Measurements from ENCODE around the gene DAPK2.
A peak's percentile ranks its signal among the peaks of the same experiment; 100 is the strongest.

DAPK2 gene

DNA sequence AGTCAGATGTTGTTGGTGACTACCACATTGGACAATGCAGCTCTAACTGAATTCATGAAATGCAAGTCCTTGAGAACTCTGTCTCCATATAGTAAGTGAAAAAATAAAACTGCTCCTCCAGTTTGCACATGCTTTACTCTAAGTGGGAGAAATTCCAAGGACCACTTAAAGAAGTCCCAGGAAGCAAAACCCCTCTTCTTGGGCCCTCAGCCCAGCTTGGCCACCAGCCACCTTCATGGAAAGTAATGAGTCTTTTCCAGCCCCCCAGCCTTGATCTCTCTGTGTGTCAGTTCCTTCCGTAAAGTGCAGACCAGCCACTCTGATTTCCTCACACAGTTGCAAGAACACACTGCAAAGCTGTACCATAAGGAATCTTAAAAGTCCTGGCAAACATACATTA lies 34.5 kb downstream of the DAPK2 start:
- H3K4me1 ChIP-seq (ENCODE audit: control insufficient read depth in 2 of 2, insufficient read depth in 2 of 2, low read length in 2 of 2), result peaks cover 38 to 59% of the 10 kb centered on the region in 2 donors
- H3K36me3 ChIP-seq (ENCODE audit: control insufficient read depth in 2 of 2, insufficient read depth in 2 of 2, low read length in 2 of 2), result no peaks in the 10 kb centered on the region
- no peaks in the 10 kb centered on the region for H3K9me3 ChIP-seq (ENCODE audit: control insufficient read depth in 2 of 2, low read length in 2 of 2)
- no peak overlapping the region for H3K27ac ChIP-seq (ENCODE audit: low read depth in 2 of 2, low read length in 2 of 2)
- H3K9ac ChIP-seq (ENCODE audit: low read depth in 1 of 2, low read length in 2 of 2), result no peak overlapping the region
- no peaks in the 10 kb centered on the region for H3K27me3 ChIP-seq (ENCODE audit: control insufficient read depth in 2 of 2, insufficient read depth in 2 of 2, low read length in 2 of 2)
- H3K4me3 ChIP-seq (ENCODE audit: low read length in 2 of 2), result no peak overlapping the region

- H3K27ac ChIP-seq (ENCODE audit: low read depth in 2 of 2, low read length in 2 of 2), result peak overlapping the region in 1 of 2 donors; percentile 85
- H3K9ac ChIP-seq (ENCODE audit: low read depth in 1 of 2, low read length in 2 of 2), result no peak overlapping the region
These were observed 35.6 kb downstream of the DAPK2 start for GRCh38 chr15:64010719-64011118.

GRCh38 chr15:64009798-64010261 lies 36.5 kb downstream of the DAPK2 start:
- peaks cover 57 to 71% of the 10 kb centered on the region in 2 donors for H3K4me1 ChIP-seq (ENCODE audit: control insufficient read depth in 2 of 2, insufficient read depth in 2 of 2, low read length in 2 of 2)
- H3K36me3 ChIP-seq (ENCODE audit: control insufficient read depth in 2 of 2, insufficient read depth in 2 of 2, low read length in 2 of 2), result no peaks in the 10 kb centered on the region
- no peaks in the 10 kb centered on the region for H3K9me3 ChIP-seq (ENCODE audit: control insufficient read depth in 2 of 2, low read length in 2 of 2)
- H3K27me3 ChIP-seq (ENCODE audit: control insufficient read depth in 2 of 2, insufficient read depth in 2 of 2, low read length in 2 of 2), result no peaks in the 10 kb centered on the region
- H3K4me3 ChIP-seq (ENCODE audit: low read length in 2 of 2), result peak overlapping the region in 1 of 2 donors; percentile 13
- H3K9ac ChIP-seq (ENCODE audit: low read depth in 1 of 2, low read length in 2 of 2), result peak overlapping the region in 1 of 2 donors; percentile 46
- peak overlapping the region; percentile 79 to 85 for H3K27ac ChIP-seq (ENCODE audit: low read depth in 2 of 2, low read length in 2 of 2)

More at GRCh38 chr15:64010719-64011118, 35.6 kb downstream of the DAPK2 start:
- Histone ChIP-seq H3K4me3 (ENCODE audit: low read length in 2 of 2) (peak overlapping the region in 1 of 2 donors; percentile 10), H3K36me3 (ENCODE audit: control insufficient read depth in 2 of 2, insufficient read depth in 2 of 2, low read length in 2 of 2) (no peaks in the 10 kb centered on the region), H3K4me1 (ENCODE audit: control insufficient read depth in 2 of 2, insufficient read depth in 2 of 2, low read length in 2 of 2) (peaks cover 49 to 66% of the 10 kb centered on the region in 2 donors), H3K9me3 (ENCODE audit: control insufficient read depth in 2 of 2, low read length in 2 of 2) (no peaks in the 10 kb centered on the region), H3K27me3 (ENCODE audit: control insufficient read depth in 2 of 2, insufficient read depth in 2 of 2, low read length in 2 of 2) (no peaks in the 10 kb centered on the region)

- H3K4me1 ChIP-seq (ENCODE audit: control insufficient read depth in 2 of 2, insufficient read depth in 2 of 2, low read length in 2 of 2), result peaks cover 61 to 72% of the 10 kb centered on the region in 2 donors
- peak overlapping the region in 1 of 2 donors; percentile 13 for H3K4me3 ChIP-seq (ENCODE audit: low read length in 2 of 2)
- no peaks in the 10 kb centered on the region for H3K27me3 ChIP-seq (ENCODE audit: control insufficient read depth in 2 of 2, insufficient read depth in 2 of 2, low read length in 2 of 2)
- H3K9ac ChIP-seq (ENCODE audit: low read depth in 1 of 2, low read length in 2 of 2), result peak overlapping the region in 1 of 2 donors; percentile 46
- peak overlapping the region; percentile 79 to 85 for H3K27ac ChIP-seq (ENCODE audit: low read depth in 2 of 2, low read length in 2 of 2)
- no peaks in the 10 kb centered on the region for H3K9me3 ChIP-seq (ENCODE audit: control insufficient read depth in 2 of 2, low read length in 2 of 2)
- H3K36me3 ChIP-seq (ENCODE audit: control insufficient read depth in 2 of 2, insufficient read depth in 2 of 2, low read length in 2 of 2), result no peaks in the 10 kb centered on the region
These were observed 37.0 kb downstream of the DAPK2 start for GRCh38 chr15:64009241-64009640.

DNA sequence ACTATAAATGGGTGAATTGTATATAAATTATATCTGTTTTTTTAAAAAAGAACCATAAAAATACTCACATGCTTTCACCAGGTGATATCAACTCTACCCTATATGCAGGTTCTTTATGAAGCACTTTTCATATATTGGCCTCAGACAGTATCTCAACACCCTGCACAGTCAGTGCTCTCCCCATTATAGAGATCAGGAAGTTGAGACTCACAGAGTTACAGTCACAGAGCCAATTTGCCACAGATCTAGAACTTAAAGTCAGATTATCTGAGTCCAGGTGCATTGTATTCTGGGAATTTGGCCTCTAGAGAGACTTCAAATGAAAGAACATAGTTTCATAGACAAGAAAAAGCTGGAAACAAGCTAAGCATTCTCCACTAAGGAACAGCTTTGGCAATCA lies 38.1 kb downstream of the DAPK2 start:
- no peak overlapping the region for H3K9ac ChIP-seq (ENCODE audit: low read depth in 1 of 2, low read length in 2 of 2)
- peak overlapping the region; percentile 14 to 85 for H3K27ac ChIP-seq (ENCODE audit: low read depth in 2 of 2, low read length in 2 of 2)
- no peaks in the 10 kb centered on the region for H3K36me3 ChIP-seq (ENCODE audit: control insufficient read depth in 2 of 2, insufficient read depth in 2 of 2, low read length in 2 of 2)
- no peak overlapping the region for H3K4me3 ChIP-seq (ENCODE audit: low read length in 2 of 2)
- no peaks in the 10 kb centered on the region for H3K27me3 ChIP-seq (ENCODE audit: control insufficient read depth in 2 of 2, insufficient read depth in 2 of 2, low read length in 2 of 2)
- no peaks in the 10 kb centered on the region for H3K9me3 ChIP-seq (ENCODE audit: control insufficient read depth in 2 of 2, low read length in 2 of 2)
- peaks cover 55 to 66% of the 10 kb centered on the region in 2 donors for H3K4me1 ChIP-seq (ENCODE audit: control insufficient read depth in 2 of 2, insufficient read depth in 2 of 2, low read length in 2 of 2)

DNA sequence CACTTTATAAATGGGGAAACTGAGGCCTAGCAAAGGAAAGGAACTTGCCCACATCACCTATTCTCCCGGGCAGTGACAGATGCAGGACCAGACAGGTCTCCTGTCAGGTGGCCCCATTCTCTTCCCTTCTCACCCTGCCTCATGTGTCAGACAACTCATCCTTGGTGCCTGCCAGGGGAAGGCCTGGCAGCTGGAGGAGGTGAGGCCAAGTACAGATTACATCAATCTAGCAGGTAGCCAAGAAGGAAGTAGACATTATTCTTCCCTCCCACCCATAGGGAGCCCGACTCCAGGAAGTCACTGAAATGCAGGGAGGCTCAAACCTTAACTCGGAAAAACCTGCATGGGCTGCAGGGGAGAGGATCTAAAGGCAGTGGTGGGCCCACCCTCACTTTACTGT lies 39.6 kb downstream of the DAPK2 start:
- H3K27me3 ChIP-seq (ENCODE audit: control insufficient read depth in 2 of 2, insufficient read depth in 2 of 2, low read length in 2 of 2), result no peaks in the 10 kb centered on the region
- no peaks in the 10 kb centered on the region for H3K9me3 ChIP-seq (ENCODE audit: control insufficient read depth in 2 of 2, low read length in 2 of 2)
- no peaks in the 10 kb centered on the region for H3K36me3 ChIP-seq (ENCODE audit: control insufficient read depth in 2 of 2, insufficient read depth in 2 of 2, low read length in 2 of 2)
- peaks cover 54 to 62% of the 10 kb centered on the region in 2 donors for H3K4me1 ChIP-seq (ENCODE audit: control insufficient read depth in 2 of 2, insufficient read depth in 2 of 2, low read length in 2 of 2)
- H3K9ac ChIP-seq (ENCODE audit: low read depth in 1 of 2, low read length in 2 of 2), result peak overlapping the region; percentile 34 to 59
- peak overlapping the region; percentile 81 to 94 for H3K27ac ChIP-seq (ENCODE audit: low read depth in 2 of 2, low read length in 2 of 2)
- H3K4me3 ChIP-seq (ENCODE audit: low read length in 2 of 2), result no peak overlapping the region

GRCh38 chr15:64004587-64004986 lies 41.7 kb downstream of the DAPK2 start:
- H3K36me3 ChIP-seq (ENCODE audit: control insufficient read depth in 2 of 2, insufficient read depth in 2 of 2, low read length in 2 of 2), result no peaks in the 10 kb centered on the region
- H3K4me3 ChIP-seq (ENCODE audit: low read length in 2 of 2), result peak overlapping the region in 1 of 2 donors; percentile 10
- peak overlapping the region; percentile 88 to 94 for H3K27ac ChIP-seq (ENCODE audit: low read depth in 2 of 2, low read length in 2 of 2)
- H3K9me3 ChIP-seq (ENCODE audit: control insufficient read depth in 2 of 2, low read length in 2 of 2), result no peaks in the 10 kb centered on the region
- peaks cover 52 to 62% of the 10 kb centered on the region in 2 donors for H3K4me1 ChIP-seq (ENCODE audit: control insufficient read depth in 2 of 2, insufficient read depth in 2 of 2, low read length in 2 of 2)
- H3K9ac ChIP-seq (ENCODE audit: low read depth in 1 of 2, low read length in 2 of 2), result peak overlapping the region; percentile 21 to 58
- H3K27me3 ChIP-seq (ENCODE audit: control insufficient read depth in 2 of 2, insufficient read depth in 2 of 2, low read length in 2 of 2), result no peaks in the 10 kb centered on the region

DNA sequence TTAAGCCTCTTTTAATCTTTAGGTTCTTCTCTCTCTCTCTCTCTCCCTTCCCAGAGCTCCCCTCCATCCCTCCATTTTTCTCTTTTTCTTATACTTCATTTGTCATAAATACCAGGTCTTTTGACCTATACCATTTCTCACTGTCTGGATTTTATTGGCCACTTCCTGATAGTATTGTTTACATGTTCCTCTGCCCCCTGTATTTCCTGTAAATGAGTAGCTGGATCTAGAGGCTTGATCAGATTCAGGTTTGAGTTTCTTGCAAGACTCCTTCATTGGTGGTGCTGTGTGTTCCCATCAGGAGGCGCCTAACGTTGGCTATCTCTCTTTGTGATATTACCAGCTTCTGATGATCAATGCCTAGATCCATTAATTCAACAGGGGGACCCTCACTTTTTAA lies 42.2 kb downstream of the DAPK2 start:
- Histone ChIP-seq H3K36me3 (ENCODE audit: control insufficient read depth in 2 of 2, insufficient read depth in 2 of 2, low read length in 2 of 2) (no peaks in the 10 kb centered on the region), H3K9me3 (ENCODE audit: control insufficient read depth in 2 of 2, low read length in 2 of 2) (no peaks in the 10 kb centered on the region), H3K4me1 (ENCODE audit: control insufficient read depth in 2 of 2, insufficient read depth in 2 of 2, low read length in 2 of 2) (peaks cover 51 to 59% of the 10 kb centered on the region in 2 donors), H3K4me3 (ENCODE audit: low read length in 2 of 2) (peak overlapping the region in 1 of 2 donors; percentile 10), H3K27ac (ENCODE audit: low read depth in 2 of 2, low read length in 2 of 2) (peak overlapping the region; percentile 88 to 94), H3K9ac (ENCODE audit: low read depth in 1 of 2, low read length in 2 of 2) (no peak overlapping the region), H3K27me3 (ENCODE audit: control insufficient read depth in 2 of 2, insufficient read depth in 2 of 2, low read length in 2 of 2) (no peaks in the 10 kb centered on the region)

- Histone ChIP-seq H3K9ac (ENCODE audit: low read depth in 1 of 2, low read length in 2 of 2) (no peak overlapping the region), H3K36me3 (ENCODE audit: control insufficient read depth in 2 of 2, insufficient read depth in 2 of 2, low read length in 2 of 2) (no peaks in the 10 kb centered on the region), H3K9me3 (ENCODE audit: control insufficient read depth in 2 of 2, low read length in 2 of 2) (no peaks in the 10 kb centered on the region), H3K27me3 (ENCODE audit: control insufficient read depth in 2 of 2, insufficient read depth in 2 of 2, low read length in 2 of 2) (no peaks in the 10 kb centered on the region), H3K4me3 (ENCODE audit: low read length in 2 of 2) (no peak overlapping the region), H3K4me1 (ENCODE audit: control insufficient read depth in 2 of 2, insufficient read depth in 2 of 2, low read length in 2 of 2) (peaks cover 49 to 53% of the 10 kb centered on the region in 2 donors), H3K27ac (ENCODE audit: low read depth in 2 of 2, low read length in 2 of 2) (no peak overlapping the region)
These were observed 43.1 kb downstream of the DAPK2 start for GRCh38 chr15:64003182-64003581.

GRCh38 chr15:64001148-64001547 lies 45.1 kb downstream of the DAPK2 start:
- Histone ChIP-seq H3K4me1 (ENCODE audit: control insufficient read depth in 2 of 2, insufficient read depth in 2 of 2, low read length in 2 of 2) (peaks cover 35 to 40% of the 10 kb centered on the region in 2 donors), H3K4me3 (ENCODE audit: low read length in 2 of 2) (no peak overlapping the region), H3K9ac (ENCODE audit: low read depth in 1 of 2, low read length in 2 of 2) (no peak overlapping the region), H3K27me3 (ENCODE audit: control insufficient read depth in 2 of 2, insufficient read depth in 2 of 2, low read length in 2 of 2) (no peaks in the 10 kb centered on the region), H3K36me3 (ENCODE audit: control insufficient read depth in 2 of 2, insufficient read depth in 2 of 2, low read length in 2 of 2) (no peaks in the 10 kb centered on the region), H3K27ac (ENCODE audit: low read depth in 2 of 2, low read length in 2 of 2) (no peak overlapping the region), H3K9me3 (ENCODE audit: control insufficient read depth in 2 of 2, low read length in 2 of 2) (no peaks in the 10 kb centered on the region)

All from mucosa of rectum (tissue), 2 donors.